ENCODE results near the gene TRHDE.
A peak's percentile ranks its signal among the peaks of the same experiment; 100 is the strongest.

The TRHDE gene

GRCh38 chr12:72250346-72250745 is 21.8 kb upstream of the TRHDE start:
- no peak for TF ChIP-seq ZC3H10 (CRISPR knock-in tag; IDR thresholded peaks at IDR 0.05)
- no peak for TF ChIP-seq POU6F1 (CRISPR knock-in tag; IDR thresholded peaks at IDR 0.05; ENCODE audit: borderline replicate concordance, low read depth)
- TF ChIP-seq ISL1 (CRISPR knock-in tag; IDR thresholded peaks at IDR 0.05), result no peak
- no peak for TF ChIP-seq TCF4 (CRISPR knock-in tag; IDR thresholded peaks at IDR 0.05; ENCODE audit: borderline replicate concordance)
- TF ChIP-seq ZNF565 (CRISPR knock-in tag; conservative IDR thresholded peaks at IDR 0.05; ENCODE audit: low read depth), result no peak
- TF ChIP-seq GLIS3 (CRISPR knock-in tag; IDR thresholded peaks at IDR 0.05), result no peak
- no peak for TF ChIP-seq TSHZ2 (CRISPR knock-in tag; IDR thresholded peaks at IDR 0.05)
- TF ChIP-seq ZNF70 (CRISPR knock-in tag; IDR thresholded peaks at IDR 0.05), result no peak
- no peak for TF ChIP-seq CREB5 (CRISPR knock-in tag; IDR thresholded peaks at IDR 0.05; ENCODE audit: low read depth)
- no peak for TF ChIP-seq PATZ1 (CRISPR knock-in tag; IDR thresholded peaks at IDR 0.05; ENCODE audit: borderline replicate concordance)
- TF ChIP-seq RARB (CRISPR knock-in tag; IDR thresholded peaks at IDR 0.05), result no peak
- TF ChIP-seq SNAI2 (CRISPR knock-in tag; IDR thresholded peaks at IDR 0.05), result no peak
- TF ChIP-seq CSDC2 (CRISPR knock-in tag; IDR thresholded peaks at IDR 0.05), result no peak
- no peak for TF ChIP-seq PPARA (CRISPR knock-in tag; IDR thresholded peaks at IDR 0.05; ENCODE audit: borderline replicate concordance)
- TF ChIP-seq ZFP3 (CRISPR knock-in tag; IDR thresholded peaks at IDR 0.05), result no peak
- no peak for TF ChIP-seq ZNF8 (CRISPR knock-in tag; IDR thresholded peaks at IDR 0.05)
- TF ChIP-seq ESRRG (CRISPR knock-in tag; IDR thresholded peaks at IDR 0.05), result no peak
- TF ChIP-seq OSR1 (CRISPR knock-in tag; IDR thresholded peaks at IDR 0.05), result no peak
- TF ChIP-seq CSRNP3 (CRISPR knock-in tag; IDR thresholded peaks at IDR 0.05), result no peak
- TF ChIP-seq ARNTL (CRISPR knock-in tag; IDR thresholded peaks at IDR 0.05; ENCODE audit: borderline replicate concordance, low read depth), result no peak
- ATAC-seq, result no peak

GRCh38 chr12:72256725-72257124 is 15.4 kb upstream of the TRHDE start:
- no peak for ATAC-seq
- TF ChIP-seq ZFP3 (CRISPR knock-in tag; IDR thresholded peaks at IDR 0.05), result no peak

GRCh38 chr12:72261885-72262284 is 10.3 kb upstream of the TRHDE start:
- TF ChIP-seq GLIS3 (CRISPR knock-in tag; IDR thresholded peaks at IDR 0.05), result no peak
- ATAC-seq, result no peak

- peak; percentile 67; the same call in 1 of the 3 replicates for ATAC-seq
- TF ChIP-seq ARNTL (CRISPR knock-in tag; IDR thresholded peaks at IDR 0.05; ENCODE audit: borderline replicate concordance, low read depth), result no peak
- no peak for TF ChIP-seq TCF4 (CRISPR knock-in tag; IDR thresholded peaks at IDR 0.05; ENCODE audit: borderline replicate concordance)
- TF ChIP-seq CREB5 (CRISPR knock-in tag; IDR thresholded peaks at IDR 0.05; ENCODE audit: low read depth), result no peak
- no peak for TF ChIP-seq OSR1 (CRISPR knock-in tag; IDR thresholded peaks at IDR 0.05)
- no peak for TF ChIP-seq CSDC2 (CRISPR knock-in tag; IDR thresholded peaks at IDR 0.05)
- TF ChIP-seq ZNF8 (CRISPR knock-in tag; IDR thresholded peaks at IDR 0.05), result no peak
- no peak for TF ChIP-seq ZFP3 (CRISPR knock-in tag; IDR thresholded peaks at IDR 0.05)
- no peak for TF ChIP-seq BACH2 (CRISPR knock-in tag; IDR thresholded peaks at IDR 0.05; ENCODE audit: borderline replicate concordance)
These were observed 7.5 kb upstream of the TRHDE start for GRCh38 chr12:72264548-72265175.
